Suprapubic skin (tissue), 4 donors: ENCODE measurements around the gene NCK1. TPM values are rescaled to one million over a fixed set of nuclear protein-coding genes. Genes with fewer than 3 reads are reported as not detected.
"Not testable (repeated sequence)": the region's sequence is repeated elsewhere in the genome, so short reads cannot be mapped to it uniquely, and the experiment has no call there.

Experiments
- DNase-seq, 2 donors: peaks; one replicate each; pipeline ENCODE4 v3.0.0-alpha.2; 2019; ENCODE audit warnings: low spot score in 2 of 2
- H3K27ac ChIP-seq: fragments of 200-600 bp; sonication (generic); one replicate; pipeline ENCODE4 v1.5.1; 2019
- H3K27me3 ChIP-seq: fragments of 200-600 bp; sonication (generic); one replicate; pipeline ENCODE4 v1.5.1; 2019
- H3K36me3 ChIP-seq: fragments of 200-600 bp; sonication (generic); one replicate; pipeline ENCODE4 v1.5.1; 2019
- H3K4me1 ChIP-seq: fragments of 200-600 bp; sonication (generic); one replicate; pipeline ENCODE4 v1.5.1; 2019
- H3K4me3 ChIP-seq: fragments of 200-600 bp; sonication (generic); one replicate; pipeline ENCODE4 v1.5.1; 2019; ENCODE audit warnings: mild to moderate bottlenecking
- H3K9me3 ChIP-seq: fragments of 200-600 bp; sonication (generic); one replicate; pipeline ENCODE4 v1.5.1; 2019
- EP300 ChIP-seq: sonication (generic); formaldehyde crosslinking; IDR thresholded peaks from one replicate; pipeline ENCODE4 v1.6.1; 2017; ENCODE audit warnings: antibody characterized with exemption
- POLR2A ChIP-seq, 2 donors: fragments of 450-650 bp; IDR thresholded peaks; one replicate each; pipeline ENCODE4 v1.6.1; 2017; ENCODE audit warnings: antibody characterized with exemption in 2 of 2, mild to moderate bottlenecking in 2 of 2, moderate library complexity in 2 of 2
- POLR2AphosphoS5 ChIP-seq, 3 donors: sonication (generic); formaldehyde crosslinking; IDR thresholded peaks; one replicate each; pipeline ENCODE4 v1.6.1; 2017; ENCODE audit warnings: antibody characterized with exemption in 3 of 3
- WGBS: methylation state at CpG from one replicate; pipeline ENCODE4 v1.1.5; 2018; 5-methylcytosine and 5-hydroxymethylcytosine counted together
- total RNA-seq, 4 donors: library from RNA; depleted of rRNA; stranded (reverse); fragments of >200 nt; gene quantifications; one replicate each; pipeline ENCODE4 v1.1.0, GENCODE V29; 2016
- TF ChIP-seq, protein P1 (sequence below), 2 donors: fragments of 200-600 bp in 1 of 2; fragments of 450-650 bp in 1 of 2; sonication (generic) in 1 of 2; IDR thresholded peaks; one replicate each; pipeline ENCODE4 v1.5.1; 2016 to 2019; ENCODE audit warnings: antibody characterized with exemption in 2 of 2, mild to moderate bottlenecking in 1 of 2, moderate library complexity in 1 of 2

Gene NCK1
- total RNA-seq, 4 donors from 2014 or later, result 38.5 to 46.3 (median 43.7) TPM

DNA sequence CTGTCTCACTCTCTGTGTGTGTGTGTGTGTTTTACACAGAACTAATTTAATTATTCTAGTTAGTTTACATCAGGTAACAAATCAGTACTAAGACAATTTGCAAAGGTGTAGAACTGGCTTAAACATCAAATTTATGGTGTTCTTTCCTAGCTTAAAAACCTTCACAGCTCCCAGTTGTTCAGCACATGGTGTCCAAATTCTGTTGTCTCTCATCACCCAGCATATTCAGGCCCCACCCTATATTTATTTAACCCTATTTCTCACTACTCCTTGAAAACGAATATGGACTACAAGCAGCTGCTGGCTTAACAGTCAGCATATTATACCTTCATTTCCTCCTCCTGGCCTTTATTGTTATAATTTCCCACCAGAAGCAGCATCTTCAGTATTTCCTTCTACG is 96.9 kb downstream of the NCK1 start:
- H3K9me3 ChIP-seq, result no peaks in the 10 kb centered on the region
- no peaks in the 10 kb centered on the region for H3K27me3 ChIP-seq
- H3K4me1 ChIP-seq, result peaks cover 65% of the 10 kb centered on the region
- H3K36me3 ChIP-seq, result no peaks in the 10 kb centered on the region
- peak overlapping the region; percentile 79 for H3K27ac ChIP-seq
- WGBS, result 24% methylated on average over 2 of the region's 2 CpGs
- H3K4me3 ChIP-seq, result peak overlapping the region; percentile 44
- DNase-seq, result no peak
- TF ChIP-seq POLR2AphosphoS5 (IDR thresholded peaks at IDR 0.05), result no peak
- TF ChIP-seq, protein P1, sequence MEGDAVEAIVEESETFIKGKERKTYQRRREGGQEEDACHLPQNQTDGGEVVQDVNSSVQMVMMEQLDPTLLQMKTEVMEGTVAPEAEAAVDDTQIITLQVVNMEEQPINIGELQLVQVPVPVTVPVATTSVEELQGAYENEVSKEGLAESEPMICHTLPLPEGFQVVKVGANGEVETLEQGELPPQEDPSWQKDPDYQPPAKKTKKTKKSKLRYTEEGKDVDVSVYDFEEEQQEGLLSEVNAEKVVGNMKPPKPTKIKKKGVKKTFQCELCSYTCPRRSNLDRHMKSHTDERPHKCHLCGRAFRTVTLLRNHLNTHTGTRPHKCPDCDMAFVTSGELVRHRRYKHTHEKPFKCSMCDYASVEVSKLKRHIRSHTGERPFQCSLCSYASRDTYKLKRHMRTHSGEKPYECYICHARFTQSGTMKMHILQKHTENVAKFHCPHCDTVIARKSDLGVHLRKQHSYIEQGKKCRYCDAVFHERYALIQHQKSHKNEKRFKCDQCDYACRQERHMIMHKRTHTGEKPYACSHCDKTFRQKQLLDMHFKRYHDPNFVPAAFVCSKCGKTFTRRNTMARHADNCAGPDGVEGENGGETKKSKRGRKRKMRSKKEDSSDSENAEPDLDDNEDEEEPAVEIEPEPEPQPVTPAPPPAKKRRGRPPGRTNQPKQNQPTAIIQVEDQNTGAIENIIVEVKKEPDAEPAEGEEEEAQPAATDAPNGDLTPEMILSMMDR (IDR thresholded peaks at IDR 0.05), result no peak
- no peak for TF ChIP-seq POLR2A (IDR thresholded peaks at IDR 0.05)
- TF ChIP-seq EP300, result no peak

DNA sequence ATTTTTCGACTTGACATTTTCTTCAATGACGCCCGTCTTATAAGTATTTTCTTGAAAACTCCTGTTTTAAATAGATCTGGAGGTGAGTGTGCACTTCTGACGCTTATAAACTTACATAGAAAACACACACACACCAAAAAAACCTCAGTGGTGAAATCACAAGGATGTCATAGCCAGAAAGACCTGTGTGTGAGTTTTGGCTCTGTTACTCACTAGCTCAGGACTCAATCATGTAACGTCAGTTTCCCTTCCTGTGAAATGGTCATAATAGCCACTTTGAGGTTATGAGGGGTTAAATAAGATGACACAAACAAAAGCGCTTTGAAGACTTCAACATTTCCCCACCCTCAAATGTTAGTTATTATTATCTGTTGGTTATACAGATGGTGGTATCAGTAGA is 97.6 kb downstream of the NCK1 start:
- no peak for TF ChIP-seq POLR2AphosphoS5 (IDR thresholded peaks at IDR 0.05)
- no peak for TF ChIP-seq EP300
- no peak for TF ChIP-seq POLR2A (IDR thresholded peaks at IDR 0.05)
- H3K9me3 ChIP-seq, result no peaks in the 10 kb centered on the region

DNA sequence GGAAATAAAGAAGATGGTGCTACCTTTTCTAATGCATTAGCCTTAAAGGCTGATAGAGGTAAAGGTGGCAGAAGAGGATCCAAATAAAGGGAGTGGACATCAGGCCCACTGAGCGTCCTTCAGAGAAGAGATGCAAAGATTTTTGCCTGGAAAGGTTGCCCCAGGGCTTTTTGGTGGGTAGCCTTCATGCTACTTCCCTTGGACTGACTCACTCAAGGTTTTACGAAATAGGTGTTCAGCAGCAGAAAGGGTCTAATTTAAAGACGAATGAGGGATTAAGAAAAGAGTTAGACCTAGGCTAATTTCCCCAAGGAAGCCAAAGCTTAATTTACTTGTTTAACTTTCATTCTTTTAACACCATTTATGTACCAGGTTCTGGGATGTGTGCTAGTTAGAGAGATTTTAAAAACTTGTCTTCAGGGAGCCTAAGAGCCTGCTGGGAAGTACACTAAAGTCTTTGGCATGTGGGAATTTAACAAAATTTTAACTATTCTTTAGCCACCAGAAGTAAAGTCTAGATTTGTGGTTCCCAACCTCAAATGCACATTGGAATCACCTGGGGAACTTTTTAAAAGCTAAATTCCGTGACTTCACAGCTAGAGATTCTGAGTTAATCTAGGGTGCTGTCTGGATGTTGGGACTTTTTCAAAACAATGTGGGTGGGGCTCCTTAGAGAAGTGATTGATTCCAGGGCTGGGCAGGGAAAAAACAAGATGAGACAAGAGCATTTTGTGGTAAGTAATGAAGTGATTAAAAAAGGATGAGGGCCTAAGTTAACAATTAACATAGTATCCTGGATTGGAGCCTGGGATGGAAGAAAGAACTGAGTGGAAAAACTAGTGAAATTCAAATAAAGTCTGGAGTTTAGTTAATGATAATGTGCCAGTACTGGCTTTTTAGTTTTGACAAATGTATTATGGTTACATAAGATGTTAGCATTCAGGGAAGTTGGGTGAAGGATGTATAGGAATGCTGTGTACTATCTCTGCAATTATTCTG is 99.1 kb downstream of the NCK1 start:
- H3K4me1 ChIP-seq, result peaks cover 43% of the 10 kb centered on the region
- no peak for DNase-seq
- no peaks in the 10 kb centered on the region for H3K36me3 ChIP-seq
- H3K4me3 ChIP-seq, result peak overlapping the region; percentile 44
- WGBS, result 43% methylated on average over 4 of the region's 4 CpGs
- no peak for TF ChIP-seq POLR2AphosphoS5 (IDR thresholded peaks at IDR 0.05)
- no peak for TF ChIP-seq EP300
- TF ChIP-seq, protein P1 (IDR thresholded peaks at IDR 0.05), result no peak
- H3K27ac ChIP-seq, result peak overlapping the region; percentile 79
- H3K9me3 ChIP-seq, result no peaks in the 10 kb centered on the region
- no peaks in the 10 kb centered on the region for H3K27me3 ChIP-seq

More for the DNA sequence above, 97.6 kb downstream of the NCK1 start:
- peak overlapping the region; percentile 79 for H3K27ac ChIP-seq
- H3K27me3 ChIP-seq, result no peaks in the 10 kb centered on the region
- peak overlapping the region; percentile 44 for H3K4me3 ChIP-seq
- 53% methylated on average over 6 of the region's 6 CpGs for WGBS
- DNase-seq, result no peak
- H3K36me3 ChIP-seq, result no peaks in the 10 kb centered on the region
- peaks cover 59% of the 10 kb centered on the region for H3K4me1 ChIP-seq

DNA sequence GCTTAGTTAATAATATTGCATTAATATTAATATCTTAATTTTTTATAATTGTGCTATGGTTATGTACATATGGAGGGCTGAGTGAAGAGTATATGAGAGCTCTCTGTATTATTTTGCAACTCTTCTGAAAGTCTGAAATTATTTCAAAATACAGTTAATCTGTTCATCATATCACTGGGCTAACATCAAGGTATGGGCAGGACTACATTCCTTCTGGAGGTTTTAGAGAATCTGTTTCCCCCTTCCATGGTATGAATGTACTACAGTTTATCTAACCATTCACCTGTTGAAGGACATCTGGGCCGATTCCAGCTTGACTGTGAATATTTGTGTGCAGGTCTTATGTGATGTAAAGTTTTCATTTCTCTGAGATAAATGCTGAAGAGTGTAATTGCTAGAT is 100.9 kb downstream of the NCK1 start:
- no peak overlapping the region for H3K4me3 ChIP-seq
- 67% methylated on average over 1 of the region's 1 CpG for WGBS
- TF ChIP-seq, protein P1 (IDR thresholded peaks at IDR 0.05), result no peak
- TF ChIP-seq POLR2AphosphoS5 (IDR thresholded peaks at IDR 0.05) (no peak), EP300 (no peak), POLR2A (IDR thresholded peaks at IDR 0.05) (no peak)
- peaks cover 33% of the 10 kb centered on the region for H3K4me1 ChIP-seq
- no peaks in the 10 kb centered on the region for H3K27me3 ChIP-seq
- no peaks in the 10 kb centered on the region for H3K36me3 ChIP-seq
- DNase-seq, result no peak
- H3K9me3 ChIP-seq, result no peaks in the 10 kb centered on the region
- H3K27ac ChIP-seq, result no peak overlapping the region

DNA sequence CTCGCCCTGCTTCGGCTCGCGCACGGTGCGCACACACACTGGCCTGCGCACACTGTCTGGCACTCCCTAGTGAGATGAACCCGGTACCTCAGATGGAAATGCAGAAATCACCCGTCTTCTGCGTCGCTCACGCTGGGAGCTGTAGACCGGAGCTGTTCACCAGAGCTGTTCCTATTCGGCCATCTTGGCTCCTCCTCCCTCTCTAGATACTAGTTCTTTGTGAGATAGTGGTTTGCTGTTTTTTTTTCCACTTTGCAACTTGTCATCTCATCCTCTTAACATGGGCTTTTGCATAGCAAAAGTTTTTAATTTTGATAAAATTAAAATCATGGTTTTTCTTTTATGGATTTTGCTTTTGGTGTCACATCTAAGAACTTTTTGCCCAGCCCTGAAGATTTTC is 107.5 kb downstream of the NCK1 start:
- not testable (repeated sequence) for H3K36me3 ChIP-seq, DNase-seq, H3K4me1 ChIP-seq, H3K27me3 ChIP-seq, H3K4me3 ChIP-seq, H3K27ac ChIP-seq, H3K9me3 ChIP-seq
- WGBS, result 88% methylated on average over 7 of the region's 14 CpGs

DNA sequence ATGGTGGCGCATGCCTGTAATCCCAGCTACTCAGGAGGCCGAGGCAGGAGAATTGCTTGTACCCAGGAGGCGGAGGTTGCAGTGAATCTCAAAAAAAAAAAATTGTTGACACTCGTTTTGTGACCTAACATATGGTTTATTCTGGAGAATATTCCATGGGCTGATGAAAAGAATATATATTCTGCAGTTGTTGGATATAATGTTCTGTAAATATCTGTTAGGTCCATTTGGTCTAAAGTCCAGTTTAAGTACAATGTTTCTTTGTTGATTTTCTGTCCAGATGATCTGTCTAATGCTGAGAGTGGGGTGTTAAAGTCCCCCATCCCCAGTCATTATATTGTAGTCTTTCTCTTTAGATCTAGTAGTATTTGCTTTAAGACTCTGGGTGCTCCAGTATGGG is 111.3 kb downstream of the NCK1 start:
- Histone ChIP-seq H3K36me3 (no peaks in the 10 kb centered on the region), H3K4me3 (no peak overlapping the region), H3K27ac (no peak overlapping the region), H3K9me3 (no peaks in the 10 kb centered on the region), H3K27me3 (no peaks in the 10 kb centered on the region), H3K4me1 (no peaks in the 10 kb centered on the region)
- TF ChIP-seq, protein P1 (IDR thresholded peaks at IDR 0.05), result no peak
- TF ChIP-seq POLR2AphosphoS5 (IDR thresholded peaks at IDR 0.05) (no peak), POLR2A (IDR thresholded peaks at IDR 0.05) (no peak), EP300 (no peak)
- no peak for DNase-seq
- 93% methylated on average over 4 of the region's 4 CpGs for WGBS
